Measurements from ENCODE around the gene MRPS12.
"Not testable (repeated sequence)": the region's sequence is repeated elsewhere in the genome, so short reads cannot be mapped to it uniquely, and the experiment has no call there.

- not testable (repeated sequence) for TF ChIP-seq CTCF, POLR2A (IDR thresholded peaks at IDR 0.05)
Measured at GRCh38 chr19:38966149-38966548, 35.4 kb downstream of the MRPS12 start.

All from esophagus squamous epithelium (tissue), 4 donors.